Stimulated activated CD8-positive, alpha-beta memory T cell treated with anti-CD3 and anti-CD28 coated beads, Interleukin-15, amount 100 ng/mL, for 1 hour (primary cell): Measurements from ENCODE around the gene IL16.

ENCODE experiments used
- DNase-seq: peaks from one replicate; pipeline ENCODE4 v3.0.0-alpha.2; 2020; ENCODE audit warnings: low read depth

The IL16 gene

GRCh38 chr15:81275711-81276392 is 79.2 kb downstream of the IL16 start:
- no peak for DNase-seq

- no peak for DNase-seq
Measured at GRCh38 chr15:81276967-81277366, 80.3 kb downstream of the IL16 start.

GRCh38 chr15:81277851-81278250 is 81.2 kb downstream of the IL16 start:
- DNase-seq, result no peak

GRCh38 chr15:81278306-81279029 is 81.8 kb downstream of the IL16 start:
- no peak for DNase-seq

- no peak for DNase-seq
Measured at GRCh38 chr15:81279621-81280485, 83.2 kb downstream of the IL16 start.

GRCh38 chr15:81280696-81281455 is 84.2 kb downstream of the IL16 start:
- no peak for DNase-seq

GRCh38 chr15:81281456-81281735 is 84.7 kb downstream of the IL16 start:
- DNase-seq, result no peak

GRCh38 chr15:81281766-81282605 is 85.3 kb downstream of the IL16 start:
- no peak for DNase-seq

GRCh38 chr15:81282606-81282895 is 85.9 kb downstream of the IL16 start:
- DNase-seq, result no peak

- no peak for DNase-seq
Measured at GRCh38 chr15:81282911-81283310, 86.2 kb downstream of the IL16 start.

GRCh38 chr15:81284256-81285031 is 87.8 kb downstream of the IL16 start:
- no peak for DNase-seq

GRCh38 chr15:81285461-81285860 is 88.8 kb downstream of the IL16 start:
- no peak for DNase-seq

GRCh38 chr15:81286621-81287121 is 90.0 kb downstream of the IL16 start:
- DNase-seq, result no peak

GRCh38 chr15:81288040-81288439 is 91.4 kb downstream of the IL16 start:
- no peak for DNase-seq

- DNase-seq, result no peak
Measured at GRCh38 chr15:81288616-81289015, 91.9 kb downstream of the IL16 start.

GRCh38 chr15:81289910-81290309 is 93.2 kb downstream of the IL16 start:
- DNase-seq, result no peak

GRCh38 chr15:81291916-81292522 is 95.3 kb downstream of the IL16 start:
- no peak for DNase-seq

GRCh38 chr15:81292523-81293001 is 95.9 kb downstream of the IL16 start:
- no peak for DNase-seq

GRCh38 chr15:81293728-81294515 is 97.2 kb downstream of the IL16 start:
- DNase-seq, result peak; percentile 40
